NCI-H2227 (cell line): ENCODE data around the gene RAB3IL1.

Experiments
- DNase-seq: peaks from one replicate; lab custom pipeline; 2025; ENCODE audit not compliant: unreplicated experiment; lab: John Stamatoyannopoulos, UW

Gene RAB3IL1

DNA sequence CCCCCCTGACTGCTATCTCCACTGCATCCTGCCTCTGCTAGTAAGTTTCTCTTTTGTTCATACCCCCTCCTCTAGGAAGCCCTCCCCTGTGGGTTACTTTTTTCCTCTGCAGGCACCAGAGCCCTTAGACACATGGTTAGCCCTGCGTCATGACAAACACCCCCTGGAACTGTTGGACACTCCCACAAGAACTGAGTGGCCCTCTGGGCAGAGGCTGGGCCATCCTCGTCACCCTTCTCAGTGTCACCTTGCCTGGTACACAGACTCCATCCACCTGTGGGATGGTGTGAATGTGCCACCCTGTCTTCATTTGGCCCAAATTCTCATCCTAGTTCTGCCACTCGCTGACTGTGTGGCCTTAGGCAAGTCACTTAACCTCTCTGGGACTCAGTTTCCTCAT, 4.1 kb upstream of the RAB3IL1 start:
- DNase-seq = no peak

- no peak for DNase-seq
Measured at GRCh38 chr11:61919705-61920631, 2.6 kb upstream of the RAB3IL1 start.

- no peak for DNase-seq
Measured at GRCh38 chr11:61918938-61919704, 1.8 kb upstream of the RAB3IL1 start.

DNA sequence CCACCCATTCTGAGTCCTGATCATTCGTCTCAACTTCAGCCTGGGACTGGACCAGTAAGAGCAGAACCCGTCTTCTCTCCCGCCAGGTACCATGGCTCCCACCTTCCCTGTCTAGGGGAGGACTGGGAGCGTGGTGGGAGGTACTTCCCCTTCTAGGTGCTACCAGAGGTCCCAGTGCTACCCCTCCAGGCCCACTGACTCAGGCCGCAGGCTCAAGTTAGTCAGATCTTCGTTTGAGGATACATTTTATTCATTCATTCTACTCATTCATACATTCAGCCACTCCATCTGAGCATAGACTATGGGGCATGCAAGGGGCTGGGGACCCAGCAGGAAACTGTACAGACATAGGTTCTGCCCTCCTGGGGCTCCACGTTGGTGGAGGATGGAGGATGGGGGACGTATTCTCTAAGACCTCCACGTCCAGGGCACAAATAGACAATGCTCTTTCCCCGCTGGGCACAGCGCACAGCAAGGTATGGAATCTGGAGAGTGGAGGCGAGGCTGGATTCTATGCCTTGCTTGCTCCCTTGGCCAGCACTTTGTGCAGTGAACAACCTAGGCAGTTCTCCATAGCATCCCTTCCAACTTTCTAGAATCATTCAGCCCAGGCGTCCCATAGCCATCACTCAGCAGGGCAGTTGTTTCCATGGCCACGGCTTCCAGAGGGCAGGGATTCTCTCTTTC, 1.0 kb upstream of the RAB3IL1 start:
- DNase-seq = no peak

DNA sequence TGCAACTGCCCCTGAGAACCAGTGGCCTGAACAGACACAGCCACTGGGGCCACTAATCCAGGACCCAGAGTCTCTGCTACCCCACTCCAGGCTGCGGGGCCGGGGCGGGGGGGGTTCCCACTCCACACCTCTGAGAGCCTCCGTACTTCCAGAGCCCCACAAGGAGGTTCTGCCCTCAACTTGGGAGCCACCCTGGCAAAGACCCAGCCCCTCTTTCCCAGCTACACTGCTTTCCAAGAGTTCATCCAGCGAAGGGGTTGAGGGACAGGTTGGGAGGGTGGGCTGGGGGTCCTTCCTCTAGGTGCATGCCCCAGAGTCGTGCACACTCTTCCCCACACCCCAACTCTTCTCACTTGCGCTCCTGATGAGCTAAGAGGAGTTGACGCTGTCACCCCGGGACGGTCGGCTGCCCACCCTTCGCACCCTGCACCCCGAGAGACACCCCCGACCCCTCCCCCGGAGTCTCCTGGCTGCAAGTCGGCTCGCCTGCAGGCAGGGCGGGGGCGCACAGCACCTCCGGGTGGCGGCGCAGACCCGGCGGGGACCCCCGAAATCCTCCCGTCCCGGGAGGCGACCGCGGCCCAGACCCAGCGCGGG, 531 bp downstream of the RAB3IL1 start:
- DNase-seq = no peak

- no peak for DNase-seq
Measured at GRCh38 chr11:61914471-61915171, 2.7 kb downstream of the RAB3IL1 start.

DNA sequence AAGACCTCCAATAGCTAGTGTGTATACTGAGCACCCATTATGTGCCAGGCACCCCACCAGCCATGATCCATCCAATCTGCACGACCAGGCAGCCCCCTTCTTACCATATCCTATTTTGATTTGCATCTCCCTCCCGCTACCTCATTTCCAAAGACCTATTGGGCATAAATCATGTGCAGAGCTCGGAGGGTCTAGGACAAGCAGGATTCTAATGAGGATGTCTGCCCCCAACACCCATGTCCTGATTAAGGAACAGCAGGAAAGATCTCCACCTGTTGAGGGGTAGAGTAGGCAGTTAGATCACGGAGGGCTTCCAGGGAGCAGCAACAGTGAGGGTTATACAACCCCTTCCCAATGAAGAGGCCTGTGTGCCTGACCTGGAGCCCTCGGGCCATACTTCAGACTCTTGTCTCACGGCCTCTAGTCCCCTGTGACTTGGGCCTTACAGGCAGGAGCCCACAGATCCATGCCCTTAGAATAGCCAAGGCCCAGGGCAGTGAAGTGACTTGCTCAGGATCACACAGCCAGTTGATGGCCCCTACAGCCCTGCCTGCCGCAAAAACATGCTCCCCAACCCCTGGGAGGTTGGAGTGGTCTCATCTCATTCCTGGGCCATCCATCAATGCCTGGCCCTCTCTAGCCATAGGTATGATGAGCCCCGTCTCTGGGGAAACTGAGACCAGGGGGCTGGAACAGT, 3.5 kb downstream of the RAB3IL1 start:
- DNase-seq = no peak

GRCh38 chr11:61912991-61913698, 4.2 kb downstream of the RAB3IL1 start:
- DNase-seq = no peak

- DNase-seq = no peak
Measured at GRCh38 chr11:61912530-61912898, 4.9 kb downstream of the RAB3IL1 start.

- DNase-seq = no peak
Measured at GRCh38 chr11:61911701-61912529, 5.5 kb downstream of the RAB3IL1 start.

DNA sequence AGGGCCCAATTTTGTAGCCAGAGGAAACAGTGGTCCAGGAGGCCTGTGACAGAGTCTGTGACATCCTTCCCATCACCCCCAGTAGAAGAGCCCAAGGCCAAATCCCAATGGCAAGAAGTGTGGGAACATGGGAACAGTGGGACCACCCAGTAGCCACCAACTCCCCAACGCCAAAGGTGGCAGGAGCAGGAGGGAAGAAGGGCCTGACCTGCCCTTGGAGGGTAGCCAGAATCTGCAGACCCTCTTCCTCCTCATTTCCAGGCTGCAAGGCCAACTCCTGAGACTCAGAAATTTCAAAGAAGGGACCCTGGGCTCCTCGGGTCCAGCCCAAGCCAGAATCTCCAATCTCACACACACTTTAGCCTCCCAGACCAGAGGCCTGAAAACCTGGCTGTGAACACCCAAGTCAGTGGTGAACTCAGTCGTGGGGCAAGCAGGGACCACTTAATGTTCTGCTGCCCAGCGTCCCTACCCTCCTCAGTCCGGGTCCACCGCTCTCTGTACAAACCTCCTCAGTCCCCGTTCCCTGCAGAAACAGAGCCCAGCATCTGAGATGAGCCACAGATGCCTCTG, 6.2 kb downstream of the RAB3IL1 start:
- no peak for DNase-seq

DNA sequence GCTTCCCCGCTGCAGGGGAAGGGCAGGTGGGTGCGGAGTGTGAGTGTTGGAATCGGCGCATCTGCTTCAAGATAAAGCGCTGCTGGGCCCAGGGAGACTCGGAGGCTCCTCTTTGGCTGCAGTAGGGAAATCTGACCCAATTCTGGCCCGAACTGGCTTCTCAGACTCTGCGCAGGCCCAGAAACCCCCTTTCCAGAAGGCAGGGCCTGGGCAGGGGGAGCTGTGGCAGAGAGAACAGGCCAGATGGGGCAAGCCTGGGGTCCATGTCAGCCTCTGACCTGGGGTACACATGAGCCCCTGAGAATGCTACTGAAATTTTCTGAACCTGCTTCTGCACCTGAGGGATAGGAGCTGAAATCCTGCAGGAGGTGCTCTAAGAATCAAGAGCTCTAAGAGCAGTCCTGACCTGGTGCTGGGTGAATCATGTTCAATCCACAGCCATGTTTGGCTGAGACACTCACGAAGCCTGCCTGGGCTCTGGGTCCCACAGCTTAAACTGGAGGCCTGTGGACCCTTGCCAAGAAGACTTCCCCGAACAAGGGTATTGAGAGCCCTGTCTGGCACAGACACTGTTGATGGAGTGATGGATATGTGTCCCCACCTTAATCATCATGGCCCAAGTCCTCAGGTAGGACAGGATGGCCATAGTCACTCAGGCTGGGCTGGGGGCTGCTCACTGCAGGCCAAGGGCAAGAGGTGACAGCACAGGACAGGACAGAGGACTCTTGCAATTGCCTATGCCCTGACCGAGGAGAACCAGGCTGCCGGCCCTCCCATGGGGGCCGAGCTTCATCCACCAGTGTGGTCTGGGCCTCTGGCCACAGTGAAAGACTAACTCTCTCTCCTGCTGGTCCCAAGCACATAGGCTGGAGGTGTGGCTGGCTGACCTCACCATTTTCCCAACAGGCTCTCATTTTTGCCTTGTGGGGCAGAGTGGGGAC, 6.9 kb downstream of the RAB3IL1 start:
- DNase-seq = no peak

DNA sequence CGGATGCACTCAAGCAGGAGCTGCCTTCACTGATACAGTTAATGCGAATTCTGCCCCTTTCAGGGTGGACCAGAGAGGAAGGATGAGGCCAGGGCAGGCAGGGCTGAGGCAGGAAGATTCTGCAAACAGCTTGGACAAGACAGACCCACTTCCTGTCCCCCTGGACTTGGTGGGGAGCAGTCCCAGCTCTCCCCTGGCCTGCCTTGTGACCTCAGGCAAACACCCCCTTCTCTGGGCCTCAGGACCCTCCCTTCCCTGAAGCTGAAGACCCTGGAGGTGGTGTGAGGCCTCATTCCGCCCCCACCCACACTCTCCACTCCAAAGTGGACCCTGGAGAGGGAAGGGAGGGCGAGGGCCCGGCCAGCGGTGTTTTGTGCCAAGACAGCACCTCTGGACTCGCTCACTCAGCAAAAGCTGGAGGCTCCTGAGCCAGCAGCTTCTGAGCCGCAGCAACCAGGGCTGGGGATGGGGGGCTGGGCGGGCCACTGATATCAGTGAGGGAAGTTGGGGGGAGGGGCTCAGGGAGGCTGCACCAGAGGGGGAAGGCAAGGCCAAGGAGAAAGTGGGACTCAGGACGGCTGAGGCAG, 8.5 kb downstream of the RAB3IL1 start:
- no peak for DNase-seq

DNA sequence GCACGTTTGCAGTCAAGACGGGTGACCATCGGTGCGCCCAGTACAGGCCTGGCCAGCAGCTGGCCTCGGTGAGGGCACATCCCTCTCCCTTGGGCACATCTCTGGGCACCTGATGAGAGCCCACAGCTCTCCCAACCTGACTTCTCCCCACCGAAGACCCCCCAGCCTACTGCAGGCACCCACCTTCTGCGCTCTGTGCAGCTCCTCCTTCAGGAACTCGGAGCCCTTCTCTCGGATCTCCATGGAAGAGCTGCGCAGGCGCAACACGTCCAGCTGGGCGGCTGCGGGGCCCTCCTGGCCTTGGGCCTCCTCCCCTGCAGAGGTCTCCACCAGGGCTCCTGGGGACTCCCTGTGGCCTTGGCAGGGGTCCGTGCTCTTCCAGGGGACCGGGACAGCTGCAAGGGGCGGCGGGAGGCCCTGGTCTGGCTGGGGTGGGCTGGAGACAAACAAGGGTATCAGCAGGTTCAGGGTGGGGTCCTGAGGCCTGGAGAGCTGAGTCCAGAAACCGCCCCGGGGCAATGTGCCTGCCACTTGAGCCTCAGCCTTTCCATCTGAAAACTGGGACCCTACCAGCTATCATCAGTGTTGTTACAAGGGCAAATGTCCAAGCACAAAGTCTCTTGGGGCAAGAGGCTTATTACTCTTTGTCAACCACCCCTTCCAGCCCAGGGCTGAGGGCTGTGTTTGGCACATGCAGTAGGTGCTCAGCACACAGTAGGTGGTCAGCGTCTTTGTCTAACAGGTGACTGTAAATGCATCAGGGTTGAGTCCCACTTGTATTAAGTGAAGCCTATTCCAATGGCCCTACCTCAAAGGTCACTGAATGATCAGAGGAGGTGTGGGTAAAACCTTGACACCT, 9.3 kb downstream of the RAB3IL1 start:
- DNase-seq = no peak

DNA sequence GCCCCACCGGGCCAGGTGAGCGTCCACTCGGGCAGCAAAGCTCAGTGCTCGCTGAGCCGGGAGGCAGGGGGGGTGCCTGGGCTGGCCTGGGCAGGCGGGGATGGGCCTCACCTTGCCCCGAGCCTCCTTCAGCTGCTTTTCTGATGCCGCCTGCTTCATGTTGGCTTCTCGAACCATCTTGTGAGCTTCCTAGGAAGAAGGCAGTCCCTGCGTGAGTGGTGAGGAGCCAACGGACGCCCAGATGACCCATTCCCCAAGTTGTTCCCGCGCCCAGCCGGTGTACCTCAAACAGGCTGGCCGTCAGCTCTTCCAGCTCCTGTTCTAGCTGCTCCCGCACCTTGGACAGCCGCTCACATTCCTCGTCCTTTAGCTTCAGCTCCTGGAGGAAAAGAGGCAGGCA, 10.1 kb downstream of the RAB3IL1 start:
- no peak for DNase-seq

DNA sequence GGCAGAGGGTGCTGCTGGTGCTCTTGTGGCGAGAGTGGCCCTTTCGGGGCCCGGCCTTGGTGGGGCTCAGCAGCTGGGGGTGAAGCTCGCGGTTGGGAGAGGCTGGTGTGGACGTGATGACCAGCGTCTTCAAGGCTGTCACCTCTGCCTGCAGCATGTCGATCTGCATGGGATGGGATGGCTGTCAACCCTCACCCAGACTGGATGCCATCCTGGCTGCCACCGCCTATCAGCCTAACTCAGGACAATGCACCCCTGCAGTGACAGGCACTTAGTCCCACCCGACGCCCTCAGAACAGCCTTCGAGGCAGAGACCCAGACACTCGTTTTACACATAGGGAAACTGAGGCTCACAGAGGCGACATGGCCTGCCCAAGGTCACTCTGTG, 10.8 kb downstream of the RAB3IL1 start:
- no peak for DNase-seq
